HPDE6-E6E7 (cell line): ENCODE data around the gene AP1G2.
A peak's percentile ranks its signal among the peaks of the same experiment; 100 is the strongest.

ENCODE experiments used
- DNase-seq: peaks from one replicate; pipeline ENCODE4 v3.0.0; 2011; ENCODE audit warnings: missing footprints; ENCODE audit errors: extremely low spot score

AP1G2 gene

DNA sequence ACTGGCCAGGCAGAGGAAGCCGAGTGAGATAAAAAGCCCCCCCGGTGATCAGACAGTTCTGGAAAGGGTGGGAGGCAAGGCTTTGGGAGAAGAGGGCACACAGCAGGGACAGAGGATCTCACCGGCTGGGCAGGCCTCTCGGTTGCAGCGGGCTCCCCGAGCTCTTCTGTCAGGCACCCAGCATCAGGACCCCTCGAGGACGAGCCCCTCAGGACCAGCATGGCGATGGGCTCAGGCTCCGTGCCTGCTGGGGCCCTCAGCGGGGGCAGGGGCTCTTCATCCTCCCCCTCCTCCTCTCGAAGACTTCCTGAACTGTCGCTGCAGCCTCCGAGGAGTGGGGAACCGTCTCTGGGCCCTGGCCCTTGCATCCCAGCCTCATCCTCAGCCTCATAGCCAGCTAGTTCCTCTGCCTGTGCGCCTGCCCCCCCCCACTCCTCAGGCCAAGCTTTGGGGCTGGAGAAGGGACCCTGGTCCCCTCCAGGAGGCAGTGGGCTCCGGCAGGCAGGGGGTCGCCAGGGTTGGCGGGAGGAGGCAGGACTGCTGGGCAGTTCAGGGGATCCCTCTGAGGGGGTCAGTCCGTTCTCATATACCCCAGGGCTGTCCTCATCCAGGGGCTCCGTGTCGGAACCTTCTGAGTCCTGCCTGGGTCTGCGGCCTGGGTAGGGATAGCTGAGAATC is 3.4 kb upstream of the AP1G2 start:
- no peak for DNase-seq

DNA sequence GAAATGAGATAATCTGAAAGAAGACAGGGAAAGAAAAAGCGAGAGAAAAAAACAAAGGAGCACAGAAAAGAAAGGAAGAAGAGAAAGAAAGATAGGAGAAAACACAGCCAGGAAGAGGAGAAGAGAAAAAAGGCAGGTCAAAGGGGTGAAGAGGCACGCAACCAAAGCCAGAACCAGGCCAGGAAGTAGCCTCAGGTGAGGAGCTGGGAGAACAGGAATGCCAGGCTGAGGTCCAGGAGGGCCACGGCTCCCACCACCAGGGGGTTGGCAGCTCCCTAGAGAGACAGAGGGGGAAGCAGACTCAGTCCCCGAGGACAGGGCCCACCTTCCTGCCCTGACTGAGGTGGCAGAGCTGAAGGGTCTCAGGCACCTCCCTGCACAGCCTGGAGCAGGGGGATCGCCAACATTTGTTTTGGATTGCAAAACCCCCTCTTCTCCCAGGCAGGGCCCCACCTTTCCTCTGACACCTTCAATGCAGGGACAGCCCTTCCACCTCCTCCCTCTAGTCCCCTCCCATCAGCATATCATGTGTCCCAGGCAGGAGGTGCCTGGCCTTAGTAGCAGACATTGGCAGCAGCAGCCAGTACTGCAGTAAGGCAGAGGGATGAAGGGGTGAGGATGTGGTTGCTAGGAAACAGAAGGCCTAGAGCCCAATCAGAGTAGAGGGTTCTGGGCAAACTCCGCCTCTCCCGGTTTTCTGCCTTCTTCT is 2.0 kb upstream of the AP1G2 start:
- peak; percentile 59 for DNase-seq

DNA sequence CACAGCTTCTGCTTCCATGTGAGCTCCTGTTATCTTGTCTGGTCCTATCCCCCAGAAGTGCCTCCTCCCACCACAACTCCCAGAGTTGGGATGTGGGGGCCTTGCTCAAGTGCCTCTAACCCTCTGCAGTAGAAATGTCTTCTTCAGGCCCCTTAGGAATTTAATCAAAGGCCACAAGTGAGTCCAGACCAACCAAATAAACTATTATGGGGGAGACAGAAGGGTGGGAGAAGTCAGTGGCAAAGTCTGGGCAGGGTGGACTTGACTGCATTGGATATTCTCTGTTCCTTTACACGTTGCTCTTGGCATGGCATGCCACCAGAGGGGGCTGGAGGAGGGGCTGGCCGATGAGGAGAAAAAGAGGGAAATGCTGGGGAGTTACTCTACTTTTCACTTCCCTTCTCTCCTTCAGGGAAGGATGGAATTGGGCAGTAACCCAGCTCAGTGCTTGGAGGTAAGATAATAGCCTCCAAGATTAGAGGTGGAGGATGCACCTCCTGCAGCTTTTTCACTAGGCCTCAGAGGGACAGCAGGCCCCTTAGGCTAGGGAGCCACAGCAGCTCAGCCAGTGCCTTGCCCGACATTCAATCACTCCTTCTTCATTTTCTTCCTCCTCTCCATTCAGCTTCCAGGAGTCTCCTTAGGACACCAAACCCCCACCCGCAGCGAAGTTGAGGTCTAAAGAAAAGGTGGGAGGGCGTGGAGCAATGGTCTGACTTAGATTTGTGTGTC is 1.2 kb upstream of the AP1G2 start:
- no peak for DNase-seq

DNA sequence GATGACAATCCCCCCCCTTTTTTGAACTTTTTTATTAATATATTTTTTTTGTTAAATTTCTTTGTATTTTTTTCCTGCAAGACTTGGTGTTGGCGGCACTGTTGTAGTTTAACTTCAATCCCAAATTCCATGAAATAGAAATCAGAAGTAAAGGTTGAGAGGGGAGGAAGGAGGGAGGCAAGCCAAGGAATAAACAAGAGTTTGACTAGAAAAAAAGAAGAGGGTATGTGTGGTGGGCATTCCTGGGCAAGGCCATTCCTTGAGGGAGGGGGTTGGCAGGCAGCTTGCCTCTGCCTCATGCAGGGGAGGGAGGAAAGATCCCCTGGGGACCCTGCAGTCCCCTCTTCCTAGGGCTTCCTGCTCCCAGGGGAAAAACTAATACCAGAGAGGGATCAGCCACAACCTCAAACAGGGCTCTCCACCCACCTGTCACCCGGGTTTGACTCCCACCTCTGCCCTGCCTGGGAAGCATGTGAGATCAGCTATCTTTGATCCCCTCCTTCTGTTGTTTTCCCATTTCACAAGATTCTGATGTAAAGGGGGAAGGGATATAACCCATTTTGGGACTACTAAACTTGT is 519 bp upstream of the AP1G2 start:
- no peak for DNase-seq

DNA sequence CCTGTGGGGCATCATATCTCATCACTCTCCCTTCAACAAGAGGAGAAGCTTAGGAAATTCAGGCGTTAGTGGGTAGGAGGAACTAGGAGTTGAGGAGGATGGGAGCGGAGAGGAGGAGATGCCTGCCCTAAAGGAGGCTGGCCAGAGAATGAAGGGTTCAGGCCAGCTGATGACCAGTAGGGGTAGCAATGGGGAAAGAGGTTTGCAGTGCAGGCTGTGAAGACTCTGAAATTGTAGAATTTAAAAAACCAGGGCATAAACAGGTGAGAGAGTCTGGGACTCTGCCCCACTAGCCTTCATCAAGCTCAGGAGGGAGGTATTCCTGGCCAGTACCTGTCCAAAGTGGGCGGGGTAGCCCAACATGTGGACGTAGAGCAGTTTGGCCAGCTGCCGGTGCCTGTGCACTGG is 809 bp downstream of the AP1G2 start:
- no peak for DNase-seq

DNA sequence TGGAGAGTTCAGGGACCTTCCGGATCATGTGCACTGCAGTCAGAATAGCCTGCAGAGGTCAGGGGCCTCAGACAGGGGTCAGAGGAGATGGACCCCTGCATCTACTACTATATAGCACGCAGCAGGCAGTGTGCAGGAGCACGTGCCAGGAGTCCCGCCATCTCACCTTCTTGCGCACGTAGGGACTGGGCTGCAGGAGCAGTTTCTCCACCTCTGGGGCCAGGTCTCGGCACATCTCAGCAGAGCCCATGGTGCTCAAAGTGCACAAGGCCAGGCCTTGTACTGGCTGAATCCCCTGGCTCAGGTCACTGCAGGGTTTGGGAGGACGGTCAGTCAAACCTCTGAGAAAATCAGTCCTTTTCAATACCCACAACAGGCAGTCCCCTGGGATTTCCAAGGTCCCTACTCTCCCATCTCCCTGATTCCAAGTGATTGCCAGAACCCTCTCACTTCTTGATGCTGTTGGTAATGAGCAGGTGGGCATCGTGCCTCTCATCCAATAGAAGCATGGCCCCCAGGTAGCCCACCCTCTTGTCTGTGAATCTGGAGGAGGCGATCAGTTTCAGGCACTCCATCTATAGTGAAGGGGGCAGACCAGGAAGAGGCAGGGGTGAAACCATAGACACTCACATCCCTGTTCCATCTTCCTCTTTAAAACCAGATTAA is 1.3 kb downstream of the AP1G2 start:
- DNase-seq, result no peak

DNA sequence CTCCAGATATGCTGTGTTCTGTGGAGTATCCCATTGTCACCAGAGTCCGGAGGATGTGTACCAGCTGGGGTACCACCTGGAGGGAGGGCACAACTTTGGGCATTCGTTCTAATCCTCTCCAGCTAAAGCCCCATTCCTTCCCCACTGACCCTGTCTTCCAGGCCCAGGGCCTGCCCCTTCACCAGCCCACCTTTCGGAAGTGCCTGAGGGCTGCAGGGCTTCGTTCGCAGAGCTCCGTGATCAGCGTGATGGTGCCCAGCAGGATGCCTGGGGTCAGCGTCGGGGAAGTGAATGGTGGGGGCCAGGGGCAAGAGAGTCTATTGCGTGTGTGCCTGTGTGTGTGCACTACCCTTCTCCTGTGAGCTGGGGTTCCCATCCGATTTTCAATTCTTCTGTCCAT is 2.0 kb downstream of the AP1G2 start:
- no peak for DNase-seq

DNA sequence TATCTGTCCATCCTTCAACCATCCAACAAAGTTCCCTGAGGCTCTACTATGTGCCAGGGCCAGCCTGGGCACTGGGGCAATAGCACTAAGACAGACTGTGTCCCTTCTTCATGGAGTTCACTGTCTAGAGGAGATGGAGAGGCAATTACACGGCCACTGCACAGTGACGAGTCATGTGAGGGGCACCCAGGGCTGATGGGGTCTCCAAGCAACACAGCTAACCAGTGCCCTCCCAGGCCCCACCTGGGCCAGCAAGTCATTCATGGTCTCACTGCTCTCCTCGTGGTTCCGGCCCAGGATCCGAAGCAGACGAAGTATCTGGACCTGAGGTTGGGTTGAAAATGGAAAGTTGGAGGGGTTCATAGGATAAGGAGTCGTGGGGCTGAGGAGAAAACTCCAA is 2.7 kb downstream of the AP1G2 start:
- no peak for DNase-seq

DNA sequence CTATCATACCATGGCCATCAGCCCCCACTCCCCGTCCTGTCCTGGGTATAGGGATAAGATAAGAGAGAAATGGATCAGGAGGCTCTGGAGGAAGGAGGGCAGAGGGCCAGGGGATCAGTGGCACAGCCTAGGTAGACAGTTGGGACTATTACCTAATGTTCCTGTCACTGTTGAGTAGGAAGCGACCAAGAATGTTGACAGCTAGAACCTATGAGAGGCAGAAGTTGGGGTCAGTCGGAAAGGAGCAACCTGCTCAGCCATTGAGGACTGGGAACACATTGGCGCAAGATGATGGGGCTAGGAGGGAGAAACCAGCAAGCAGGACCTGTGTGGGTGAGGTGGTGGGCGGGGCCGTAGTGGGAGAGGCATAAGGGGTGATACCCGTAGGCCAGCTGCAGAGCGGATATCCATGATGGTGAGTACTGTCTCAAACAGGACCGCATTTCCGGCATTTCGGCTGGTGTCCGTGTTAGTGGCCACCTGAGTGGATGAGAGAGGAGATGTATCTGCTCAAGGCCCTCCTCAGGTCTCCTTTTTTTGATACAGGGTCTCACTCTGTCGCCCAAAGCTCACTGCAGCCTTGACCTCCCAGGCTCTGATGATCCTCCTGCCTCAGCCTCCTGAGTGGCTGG is 3.3 kb downstream of the AP1G2 start:
- DNase-seq, result no peak

DNA sequence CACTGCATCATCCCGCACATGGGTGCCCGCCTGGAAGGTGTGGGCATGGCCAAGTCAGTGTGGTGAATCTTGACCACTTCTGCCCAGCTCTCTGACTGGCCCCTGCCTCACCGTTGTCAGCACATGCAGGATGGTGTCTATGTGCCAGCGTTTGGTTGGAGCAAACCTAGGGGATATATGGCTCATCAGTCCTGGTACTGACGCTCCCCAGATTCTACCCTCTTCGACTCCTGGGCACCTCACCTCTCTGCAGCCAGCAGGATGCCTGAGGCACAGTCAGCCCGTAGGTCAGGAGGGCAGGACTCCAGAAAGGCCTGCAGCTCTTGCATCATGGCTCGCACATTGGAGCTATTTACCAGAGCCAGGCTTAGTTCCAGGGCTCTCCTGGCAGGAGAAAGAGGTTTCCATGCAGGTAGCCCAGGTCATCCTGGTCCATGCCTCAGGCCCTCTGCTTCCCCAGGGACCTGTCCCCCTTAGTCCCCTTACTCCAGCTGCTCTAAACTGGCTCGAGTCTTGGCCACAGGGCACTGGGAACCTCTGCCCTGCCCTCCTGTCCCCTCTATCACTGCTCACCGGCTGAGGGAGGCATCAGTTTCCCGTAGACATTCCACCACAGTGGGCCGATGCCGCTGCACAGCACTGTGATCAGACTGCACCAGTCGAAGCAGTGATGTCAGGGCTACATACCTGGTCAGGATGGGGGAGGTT is 4.0 kb downstream of the AP1G2 start:
- no peak for DNase-seq

DNA sequence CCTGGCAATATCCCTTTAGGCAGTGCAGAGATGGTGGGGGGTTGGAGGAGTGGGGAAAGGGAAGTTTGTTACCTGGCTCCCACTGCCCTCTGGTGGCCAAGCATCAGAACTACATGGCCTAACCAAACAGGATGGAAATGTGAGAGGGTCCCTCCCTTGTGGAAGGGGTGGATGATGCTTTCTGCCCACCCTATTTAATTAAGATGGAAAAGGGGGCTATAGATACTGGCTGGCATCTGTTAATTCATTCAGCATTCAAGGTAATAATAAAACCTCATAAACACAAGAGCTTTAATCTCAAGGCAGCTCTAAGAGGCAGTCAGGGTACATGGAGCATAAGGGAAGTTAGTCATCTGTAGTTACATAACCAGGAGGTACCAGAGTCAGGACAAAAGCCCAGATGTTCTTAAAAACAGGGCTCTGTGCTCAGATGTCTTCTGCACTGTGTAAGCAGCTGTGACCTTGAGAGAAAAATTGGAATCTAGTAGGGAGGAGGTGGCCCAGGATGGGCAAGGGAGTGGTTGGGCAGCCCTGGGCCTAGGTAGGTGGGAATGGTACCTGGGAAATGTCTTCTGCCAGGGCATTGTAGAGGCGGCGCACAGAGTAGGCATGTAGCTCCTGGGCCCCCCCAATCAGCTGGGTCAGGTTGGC is 4.6 kb downstream of the AP1G2 start:
- no peak for DNase-seq

DNA sequence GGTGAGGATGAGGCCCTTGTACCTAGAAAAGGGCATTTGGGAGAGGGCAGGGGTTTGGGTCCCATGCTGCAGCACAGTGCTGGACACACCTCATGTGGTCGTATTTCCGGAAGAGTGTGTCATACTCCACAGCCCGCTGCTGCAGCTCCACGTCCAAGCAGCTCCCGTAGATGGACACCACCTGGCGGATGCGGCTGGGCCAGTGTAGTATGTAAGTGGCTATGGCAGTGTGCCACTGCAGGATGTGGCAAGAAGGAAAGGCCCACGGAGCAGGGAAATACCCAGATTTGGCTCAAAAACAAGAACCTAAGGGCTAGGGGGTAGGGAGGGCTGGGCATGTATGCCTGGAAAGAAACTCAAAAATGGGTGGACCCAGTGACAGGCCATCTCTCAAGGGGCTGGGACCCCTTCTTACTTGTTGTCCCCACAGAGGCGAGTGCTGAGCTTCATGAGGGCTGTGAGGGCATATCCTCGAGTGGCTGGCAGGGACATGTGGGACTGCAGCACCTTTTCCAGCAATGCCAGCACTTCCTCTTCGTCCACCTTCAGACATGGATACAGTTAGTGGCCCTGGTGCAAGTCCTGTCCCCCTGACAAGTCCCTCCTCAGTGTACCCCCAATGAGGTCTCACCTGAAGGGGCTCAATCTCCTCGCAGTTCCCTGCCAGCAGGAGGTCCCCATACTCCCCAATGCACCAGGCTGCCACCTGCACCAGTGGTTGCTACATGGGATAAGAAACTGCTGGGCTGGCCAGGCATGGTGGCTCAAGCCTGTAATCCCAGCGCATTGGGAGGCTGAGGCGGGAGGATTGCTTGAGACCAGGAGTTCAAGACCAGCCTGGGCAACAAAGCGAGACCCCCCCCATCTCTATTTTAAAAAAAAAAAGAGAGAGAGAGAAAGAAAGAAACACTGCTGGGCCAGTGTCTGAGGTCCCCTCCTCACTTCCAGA is 5.4 kb downstream of the AP1G2 start:
- no peak for DNase-seq

DNA sequence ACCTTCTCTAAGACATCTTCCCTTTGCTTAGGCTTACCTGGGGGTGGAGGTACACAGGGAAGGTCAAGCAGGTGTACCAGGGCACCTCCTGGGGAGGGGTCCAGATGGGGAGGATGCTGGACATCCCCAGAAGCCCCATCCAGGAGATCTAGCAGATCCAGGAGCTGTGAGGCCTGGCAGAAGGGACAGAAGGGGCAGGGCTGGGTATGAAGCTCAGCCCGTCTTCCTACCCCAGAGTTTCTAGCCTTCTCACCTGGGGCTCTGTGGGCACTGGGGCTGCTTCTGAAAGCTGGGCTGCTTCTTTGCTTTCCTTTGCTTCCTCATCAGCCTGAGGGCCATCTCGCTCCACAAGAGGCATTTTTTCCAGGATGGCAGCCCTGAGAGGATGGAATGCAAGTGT is 6.3 kb downstream of the AP1G2 start:
- DNase-seq, result no peak

DNA sequence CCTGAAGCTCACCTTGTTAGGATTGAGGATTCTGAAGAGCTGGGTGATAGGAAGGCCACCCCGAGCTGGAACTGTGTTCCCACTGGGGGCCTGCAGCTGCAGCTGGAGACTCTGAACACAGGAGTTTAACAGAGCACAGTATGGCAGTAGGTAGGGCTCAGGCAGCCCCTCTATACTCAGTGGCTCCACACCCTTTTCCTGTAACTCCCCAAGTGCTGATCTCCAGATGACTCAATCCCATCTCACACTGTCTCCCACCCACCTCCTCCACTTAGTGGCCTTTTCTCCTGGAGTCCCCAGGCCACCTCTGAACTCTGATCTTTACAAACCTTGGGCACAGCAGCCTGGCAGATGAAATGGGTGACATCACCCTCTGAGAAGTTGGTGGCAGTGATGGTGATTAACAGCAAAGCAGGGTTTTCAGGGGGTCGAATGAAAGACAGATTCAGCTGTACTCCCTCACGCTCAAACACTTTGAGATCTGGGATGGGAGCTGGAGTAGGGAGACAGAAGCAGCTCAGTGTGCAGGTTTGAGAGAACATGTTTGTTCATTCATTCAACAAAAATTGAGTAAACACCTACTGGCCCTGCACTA is 7.6 kb downstream of the AP1G2 start:
- DNase-seq, result no peak

DNA sequence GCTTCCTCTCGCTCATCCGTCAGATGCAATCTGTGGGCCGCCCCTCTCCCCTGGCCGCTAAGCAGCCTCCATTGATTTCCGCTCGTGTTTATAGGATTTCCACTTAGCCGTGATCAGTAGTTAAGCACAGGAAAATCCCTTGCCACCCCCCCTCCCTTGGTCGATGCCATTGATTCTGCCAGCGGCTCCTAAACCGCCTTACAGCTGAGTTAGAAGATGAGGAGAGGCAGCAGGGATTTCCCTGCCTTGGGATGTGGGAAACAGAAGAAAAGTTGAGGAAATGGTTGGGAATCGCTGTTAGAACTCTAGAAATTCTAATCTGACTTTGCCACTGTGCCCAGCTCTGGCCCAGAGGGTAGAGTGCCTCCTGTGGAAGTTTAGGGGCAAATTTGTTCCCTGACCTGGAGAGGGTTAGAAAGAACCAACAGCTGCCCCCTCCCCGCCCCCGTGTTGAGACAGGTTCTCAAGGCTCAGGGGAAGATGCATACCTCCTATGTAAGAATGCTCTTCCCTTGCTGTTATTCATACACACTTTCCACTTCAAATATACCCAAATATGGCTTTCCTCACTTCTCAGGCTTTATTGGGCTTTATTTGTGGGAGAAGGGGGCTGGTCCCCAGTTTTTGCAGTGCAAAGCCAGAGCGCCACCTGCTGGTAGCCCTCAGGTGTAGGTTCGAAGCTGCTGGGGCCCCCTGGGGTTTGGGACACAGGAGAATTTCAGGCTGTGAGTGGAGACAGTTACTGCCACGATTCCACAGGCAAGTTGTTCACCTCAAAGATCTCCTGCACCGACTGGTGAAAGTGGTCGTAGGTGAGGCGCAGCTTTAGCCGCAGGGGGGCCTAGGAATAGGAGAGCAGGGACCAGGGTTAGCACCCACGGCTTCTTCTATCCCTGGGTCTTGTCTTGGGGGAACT is 8.3 kb downstream of the AP1G2 start:
- peak; percentile 49 for DNase-seq

DNA sequence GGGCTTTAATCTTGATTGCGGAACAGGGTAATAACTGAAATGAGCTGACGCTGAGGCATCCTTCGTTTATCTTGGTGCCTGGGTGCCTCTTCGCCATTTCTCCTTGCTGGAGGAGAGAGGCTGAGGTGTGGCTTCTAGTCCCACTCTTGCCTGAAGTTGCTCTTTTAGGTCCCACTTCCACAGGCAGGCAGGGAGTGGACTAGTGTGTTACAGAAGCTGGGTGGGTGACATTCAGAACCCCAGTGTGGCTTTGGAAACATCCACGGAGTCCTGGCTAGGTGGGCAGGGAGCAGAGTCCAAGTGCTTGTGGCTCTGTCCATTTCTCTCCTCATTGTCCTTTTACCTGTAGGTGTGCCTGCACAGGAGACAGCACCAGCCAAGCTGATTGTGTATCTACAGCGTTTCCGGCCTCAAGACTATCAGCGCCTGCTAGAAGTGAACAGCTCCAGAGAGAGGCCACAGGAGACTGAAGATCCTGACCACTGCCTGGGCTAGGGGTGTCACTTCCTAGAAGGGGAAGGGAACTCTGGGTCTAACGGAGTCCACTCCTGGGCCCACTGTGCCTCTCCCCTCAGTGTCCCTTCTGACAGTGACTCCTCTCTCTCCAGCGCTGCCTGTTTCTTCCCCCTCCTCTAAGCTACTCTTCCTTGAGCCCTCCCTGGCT is 9.1 kb downstream of the AP1G2 start:
- no peak for DNase-seq

DNA sequence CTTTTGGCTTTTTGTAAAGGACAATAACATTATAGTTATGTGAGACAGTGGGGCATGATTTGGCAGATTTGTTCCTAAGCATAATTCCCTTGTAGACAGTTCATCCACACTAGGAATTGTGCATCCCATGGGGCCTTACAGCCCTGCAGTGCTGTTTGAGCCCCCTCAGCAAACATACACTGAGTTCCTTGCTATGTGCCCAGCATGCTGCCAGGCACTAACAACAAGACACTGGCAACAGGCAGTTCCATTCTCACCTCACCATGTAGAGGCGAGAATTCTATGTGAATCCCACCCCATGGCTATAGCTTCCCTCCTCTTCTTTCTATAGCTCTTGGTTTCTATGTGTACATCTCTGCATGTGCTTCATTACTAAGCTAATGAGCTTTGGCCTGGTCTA is 9.6 kb downstream of the AP1G2 start:
- no peak for DNase-seq
